ENCODE data around the gene FERMT3. TPM values are rescaled to one million over a fixed set of nuclear protein-coding genes. Genes with fewer than 3 reads are reported as not detected.

Gene FERMT3
- total RNA-seq, 1 experiment from 2014 or later, result 10.6 TPM

DNA sequence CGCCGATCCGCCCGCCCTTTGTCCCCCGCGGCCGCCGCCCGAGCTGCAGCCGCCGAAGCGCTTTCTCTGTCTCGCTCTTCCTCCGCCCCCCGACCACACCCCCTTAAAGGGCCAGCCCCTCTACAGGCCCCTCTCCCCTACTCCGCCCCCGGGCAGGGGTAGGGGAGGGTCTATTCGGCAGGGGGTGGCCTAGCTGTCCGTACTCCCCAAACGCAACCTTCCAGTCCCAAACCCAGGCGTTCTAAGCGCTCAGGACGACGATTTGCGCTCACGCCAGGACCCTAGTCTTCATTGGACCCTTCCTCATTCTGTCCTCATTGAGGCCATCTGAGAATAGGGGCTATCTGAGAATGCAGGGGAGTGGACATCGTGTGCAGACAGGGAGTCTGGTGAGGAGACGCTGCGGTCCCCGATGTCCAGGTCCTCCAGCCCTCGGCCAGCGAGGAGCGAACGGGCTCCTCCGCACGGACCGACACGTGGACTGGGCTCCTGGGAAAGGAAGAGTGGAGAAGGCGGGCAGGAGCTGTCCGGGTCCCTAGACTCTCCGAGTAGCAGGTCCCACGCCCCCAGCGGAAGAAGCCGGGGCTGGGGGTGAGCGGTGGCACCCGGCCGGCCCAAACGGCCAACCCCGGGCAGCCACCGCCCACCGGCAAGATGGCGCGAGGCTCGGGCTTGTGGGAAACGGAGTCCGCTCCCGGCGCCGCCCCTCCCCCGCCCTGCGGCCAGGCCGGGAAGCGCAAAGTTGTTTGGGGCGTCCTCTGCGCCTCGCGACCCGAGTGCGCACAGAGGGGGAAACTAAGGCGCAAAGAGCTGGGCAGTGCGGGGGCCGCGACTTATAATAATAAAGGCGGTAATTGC lies 40.6 kb downstream of the FERMT3 start, which contains the start of gene PPP1R14B:
PPP1R14B (minus strand) TSS at position 73 of the 858 bp plus-strand sequence. CDS start 270 bp downstream, outside the sequence.
- no CpG with 5 or more reads among the region's 74 CpGs for WGBS (ENCODE audit: extremely low coverage, insufficient read length, low lambda C conversion rate)
- H3K9ac ChIP-seq (ENCODE audit: extremely low read depth, insufficient read length, low read length), result peak within 1 kb of the TSS; percentile 59

More for the DNA sequence above, 40.6 kb downstream of the FERMT3 start, which contains the start of gene PPP1R14B:
- Histone ChIP-seq H3K56ac (ENCODE audit: insufficient read length, low read depth, low read length) (no peak within 1 kb of the TSS), H3K79me1 (ENCODE audit: insufficient read depth, low read depth, low read length, poor library complexity, severe bottlenecking) (peaks cover 3% of the 10 kb centered on the region), H4K5ac (ENCODE audit: insufficient read length, low read depth, low read length) (no peak within 1 kb of the TSS), H3K23ac (ENCODE audit: insufficient read length, low read depth, low read length) (no peak within 1 kb of the TSS), H3K14ac (ENCODE audit: insufficient read depth, low read length) (peak within 1 kb of the TSS; percentile 37), H2BK12ac (ENCODE audit: insufficient read length, low read depth, low read length) (no peak within 1 kb of the TSS), H2AFZ (ENCODE audit: low read length) (peak within 1 kb of the TSS; percentile 43), H3K9me3 (ENCODE audit: control insufficient read depth, low read depth, low read length) (no peaks in the 10 kb centered on the region), H3K4me1 (ENCODE audit: insufficient read depth, low read length) (peaks cover 9% of the 10 kb centered on the region; the same call in 1 of the 2 replicates), H2BK5ac (ENCODE audit: insufficient read length, low read length) (no peak within 1 kb of the TSS), H3K4ac (ENCODE audit: low read depth, low read length) (no peak within 1 kb of the TSS), H3T11ph (ENCODE audit: low read length) (no peak within 1 kb of the TSS), H3K27ac (ENCODE audit: insufficient read length, low read depth, low read length) (no peak within 1 kb of the TSS), H4K20me1 (ENCODE audit: control insufficient read depth, insufficient read depth, insufficient read length) (no peaks in the 10 kb centered on the region), H3K79me2 (ENCODE audit: insufficient read depth, low read length) (peaks cover 9% of the 10 kb centered on the region; the same call in 1 of the 2 replicates), H3K23me2 (ENCODE audit: insufficient read length, low read depth, low read length, poor library complexity, severe bottlenecking) (peaks cover 28% of the 10 kb centered on the region), H2BK120ac (ENCODE audit: low read depth, low read length, poor library complexity, severe bottlenecking) (no peak within 1 kb of the TSS), H4K91ac (ENCODE audit: insufficient read length, low read depth, low read length) (no peak within 1 kb of the TSS), H3K18ac (ENCODE audit: insufficient read length, low read depth, low read length) (peak within 1 kb of the TSS; percentile 33), H2AK5ac (ENCODE audit: insufficient read length, low read length) (no peak within 1 kb of the TSS), H2BK20ac (ENCODE audit: low read depth, low read length, poor library complexity, severe bottlenecking) (no peak within 1 kb of the TSS), H3K4me2 (ENCODE audit: insufficient read depth, insufficient read length, low read length) (peak within 1 kb of the TSS; percentile 99), H4K8ac (replicated peaks; ENCODE audit: insufficient read length, low read depth, low read length) (no peak within 1 kb of the TSS), H2BK15ac (ENCODE audit: low read depth, low read length) (no peak within 1 kb of the TSS), H3K27me3 (ENCODE audit: insufficient read depth, low read length) (no peaks in the 10 kb centered on the region)
- peak within 1 kb of the TSS; percentile 95 to 98 (median 96) for H3K27ac Mint-ChIP-seq
- peak; percentile 95 for DNase-seq
- no peaks in the 10 kb centered on the region; a peak in 1 of 5 replicates for H3K9me3 Mint-ChIP-seq
- H3K4me3 Mint-ChIP-seq, result peak within 1 kb of the TSS; percentile 88 to 94
- TF ChIP-seq, protein P1, sequence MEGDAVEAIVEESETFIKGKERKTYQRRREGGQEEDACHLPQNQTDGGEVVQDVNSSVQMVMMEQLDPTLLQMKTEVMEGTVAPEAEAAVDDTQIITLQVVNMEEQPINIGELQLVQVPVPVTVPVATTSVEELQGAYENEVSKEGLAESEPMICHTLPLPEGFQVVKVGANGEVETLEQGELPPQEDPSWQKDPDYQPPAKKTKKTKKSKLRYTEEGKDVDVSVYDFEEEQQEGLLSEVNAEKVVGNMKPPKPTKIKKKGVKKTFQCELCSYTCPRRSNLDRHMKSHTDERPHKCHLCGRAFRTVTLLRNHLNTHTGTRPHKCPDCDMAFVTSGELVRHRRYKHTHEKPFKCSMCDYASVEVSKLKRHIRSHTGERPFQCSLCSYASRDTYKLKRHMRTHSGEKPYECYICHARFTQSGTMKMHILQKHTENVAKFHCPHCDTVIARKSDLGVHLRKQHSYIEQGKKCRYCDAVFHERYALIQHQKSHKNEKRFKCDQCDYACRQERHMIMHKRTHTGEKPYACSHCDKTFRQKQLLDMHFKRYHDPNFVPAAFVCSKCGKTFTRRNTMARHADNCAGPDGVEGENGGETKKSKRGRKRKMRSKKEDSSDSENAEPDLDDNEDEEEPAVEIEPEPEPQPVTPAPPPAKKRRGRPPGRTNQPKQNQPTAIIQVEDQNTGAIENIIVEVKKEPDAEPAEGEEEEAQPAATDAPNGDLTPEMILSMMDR (conservative IDR thresholded peaks at IDR 0.05), result peak; percentile 39; the same call in 2 of the 3 replicates
- H3K36me3 Mint-ChIP-seq (ENCODE audit: insufficient read depth in 1 of 3, low read depth in 3 of 3), result peaks cover 12 to 22% (median 13%) of the 10 kb centered on the region in 3 experiments; a peak in 6 of 7 replicates
- H3K4me1 Mint-ChIP-seq, result peaks cover 40 to 53% of the 10 kb centered on the region in 2 experiments
- H3K27me3 Mint-ChIP-seq (ENCODE audit: low read depth), result no peaks in the 10 kb centered on the region
